Cardiac muscle cell (in vitro differentiated cells and primary cell): ENCODE results near the gene TENT5D. TPM values are rescaled to one million over a fixed set of nuclear protein-coding genes. Genes with fewer than 3 reads are reported as not detected.

Experiments used
- DNase-seq, 2 donors: peaks; one replicate each; pipeline versions ENCODE4 v3.0.0 to v3.0.0-alpha.2; 2010 to 2017; ENCODE audit warnings: low read depth in 1 of 2, low spot score in 1 of 2
- H3K27ac ChIP-seq: fragments of 200-600 bp; sonication (generic); 2 replicates; pipeline ENCODE4 v1.5.1; 2016
- H3K27me3 ChIP-seq: fragments of 200-600 bp; sonication (generic); 2 replicates; pipeline ENCODE4 v1.6.0; 2016; ENCODE audit warnings: control low read depth
- H3K36me3 ChIP-seq: fragments of 200-600 bp; sonication (generic); 2 replicates; pipeline ENCODE4 v1.5.1; 2016; ENCODE audit warnings: control low read depth
- H3K4me1 ChIP-seq: fragments of 200-600 bp; sonication (generic); 2 replicates; pipeline ENCODE4 v1.8.1; 2017; ENCODE audit warnings: low read depth, mild to moderate bottlenecking, mixed run types
- H3K4me3 ChIP-seq: fragments of 200-600 bp; sonication (generic); 2 replicates; pipeline ENCODE4 v1.5.1; 2016; ENCODE audit warnings: mild to moderate bottlenecking
- H3K9me3 ChIP-seq: fragments of 200-600 bp; sonication (generic); 2 replicates; pipeline ENCODE4 v1.5.1; 2017; ENCODE audit warnings: low read depth, mild to moderate bottlenecking, control low read depth
- polyA plus RNA-seq: library from polyadenylated mRNA; unstranded; fragments of >200 nt; fragmentation: Nextera tagmentation; extraction: Ambion mirVana; gene quantifications from 2 replicates; pipeline ENCODE4 v1.2.1, GENCODE V29; 2016
- total RNA-seq: library from RNA; depleted of rRNA; stranded (reverse); fragments of >200 nt; gene quantifications from 2 replicates; pipeline ENCODE4 v1.2.3, GENCODE V29; 2016
- TF ChIP-seq, protein P1 (sequence below): IDR thresholded peaks from 2 replicates; pipeline ENCODE4 v1.5.1; 2012; ENCODE audit warnings: low read depth, mild to moderate bottlenecking, low read length

Gene TENT5D
- total and polyA plus RNA-seq, 2 experiments from 2014 or later: not detected

DNA sequence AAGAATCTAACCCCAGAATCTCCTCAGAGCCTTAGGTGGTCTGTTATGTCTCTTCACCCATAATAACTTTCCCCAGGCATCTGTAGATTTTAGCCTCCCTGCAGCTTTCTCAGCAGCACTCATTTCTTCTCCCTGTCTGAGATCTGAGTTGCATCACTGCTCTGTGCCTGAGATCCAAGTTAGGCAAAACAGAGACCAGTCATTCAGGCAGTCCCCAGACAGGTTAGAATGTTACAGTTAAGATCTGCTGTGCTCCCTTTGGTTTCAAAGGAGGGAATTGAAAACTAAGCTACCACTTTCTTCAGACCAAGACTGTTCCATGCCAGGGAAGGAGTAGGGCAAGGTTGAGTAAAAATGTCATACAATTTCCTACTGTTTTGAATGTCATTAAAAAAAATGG, 65.3 kb downstream of the TENT5D start:
- Histone ChIP-seq H3K4me3 (no peak overlapping the region), H3K36me3 (no peaks in the 10 kb centered on the region), H3K9me3 (no peaks in the 10 kb centered on the region), H3K4me1 (no peaks in the 10 kb centered on the region), H3K27me3 (no peaks in the 10 kb centered on the region), H3K27ac (no peak overlapping the region)
- TF ChIP-seq, protein P1, sequence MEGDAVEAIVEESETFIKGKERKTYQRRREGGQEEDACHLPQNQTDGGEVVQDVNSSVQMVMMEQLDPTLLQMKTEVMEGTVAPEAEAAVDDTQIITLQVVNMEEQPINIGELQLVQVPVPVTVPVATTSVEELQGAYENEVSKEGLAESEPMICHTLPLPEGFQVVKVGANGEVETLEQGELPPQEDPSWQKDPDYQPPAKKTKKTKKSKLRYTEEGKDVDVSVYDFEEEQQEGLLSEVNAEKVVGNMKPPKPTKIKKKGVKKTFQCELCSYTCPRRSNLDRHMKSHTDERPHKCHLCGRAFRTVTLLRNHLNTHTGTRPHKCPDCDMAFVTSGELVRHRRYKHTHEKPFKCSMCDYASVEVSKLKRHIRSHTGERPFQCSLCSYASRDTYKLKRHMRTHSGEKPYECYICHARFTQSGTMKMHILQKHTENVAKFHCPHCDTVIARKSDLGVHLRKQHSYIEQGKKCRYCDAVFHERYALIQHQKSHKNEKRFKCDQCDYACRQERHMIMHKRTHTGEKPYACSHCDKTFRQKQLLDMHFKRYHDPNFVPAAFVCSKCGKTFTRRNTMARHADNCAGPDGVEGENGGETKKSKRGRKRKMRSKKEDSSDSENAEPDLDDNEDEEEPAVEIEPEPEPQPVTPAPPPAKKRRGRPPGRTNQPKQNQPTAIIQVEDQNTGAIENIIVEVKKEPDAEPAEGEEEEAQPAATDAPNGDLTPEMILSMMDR: no peak
- no peak for DNase-seq

DNA sequence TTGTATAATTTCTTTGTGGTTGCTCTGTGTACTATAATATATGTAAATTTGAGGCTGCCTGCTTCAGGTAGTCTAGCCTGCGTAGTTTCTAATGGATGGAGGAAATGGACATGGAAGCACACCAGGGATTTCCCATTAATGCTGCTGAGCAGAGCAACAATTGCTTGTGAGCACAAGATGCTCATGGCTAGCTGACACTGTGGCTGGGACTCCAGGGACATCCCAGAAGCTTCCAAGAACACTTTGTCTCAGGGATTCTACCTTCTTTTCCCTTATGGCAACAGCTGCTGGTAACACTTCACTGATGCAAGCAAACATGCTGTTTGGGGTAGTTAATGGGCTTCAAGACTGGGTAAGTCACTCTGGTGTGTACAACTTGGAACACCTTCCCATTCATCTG, 66.1 kb downstream of the TENT5D start:
- no peak for DNase-seq
- no peak overlapping the region for H3K4me3 ChIP-seq
- no peaks in the 10 kb centered on the region for H3K36me3 ChIP-seq
- no peaks in the 10 kb centered on the region for H3K4me1 ChIP-seq
- TF ChIP-seq, protein P1: no peak
- no peaks in the 10 kb centered on the region for H3K27me3 ChIP-seq
- H3K27ac ChIP-seq: no peak overlapping the region
- H3K9me3 ChIP-seq: no peaks in the 10 kb centered on the region

DNA sequence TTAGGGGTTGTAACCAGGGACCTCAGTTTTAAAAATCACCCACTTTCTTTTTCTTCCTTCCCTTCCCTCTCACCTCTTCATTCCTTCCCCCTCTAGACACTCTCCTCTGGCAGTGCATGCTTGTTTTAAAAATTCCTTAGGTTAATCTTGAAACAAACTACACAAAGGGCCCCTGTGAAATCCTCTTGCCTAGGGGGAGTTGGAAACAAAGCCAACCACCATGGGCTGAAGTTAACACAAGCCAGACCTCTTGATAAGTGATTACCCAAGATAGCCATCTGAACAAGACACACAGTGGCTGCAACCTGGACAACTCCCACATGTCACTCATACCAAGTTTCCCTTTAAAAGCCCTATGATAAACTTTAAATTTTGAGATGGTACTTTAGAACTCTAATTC, 68.9 kb downstream of the TENT5D start:
- Histone ChIP-seq H3K9me3 (no peaks in the 10 kb centered on the region), H3K27ac (no peak overlapping the region), H3K4me3 (no peak overlapping the region), H3K4me1 (no peaks in the 10 kb centered on the region), H3K27me3 (no peaks in the 10 kb centered on the region), H3K36me3 (no peaks in the 10 kb centered on the region)
- DNase-seq: no peak
- TF ChIP-seq, protein P1: no peak
